IMR-90 (cell line): ENCODE measurements around the gene SPPL2C. TPM values are rescaled to one million over a fixed set of nuclear protein-coding genes. Genes with fewer than 3 reads are reported as not detected.

Experiments used
- ATAC-seq: fragments of 200-7000 bp; cut with Tn5 transposase; 2 replicates; pipeline ENCODE4 v1.9.1; 2020; ENCODE audit warnings: low read depth, mild to moderate bottlenecking, moderate library complexity
- BruUV-seq: library from RNA; stranded (reverse); fragments of 400-500 nt; replicated peaks from 2 replicates; lab custom pipeline; 2021; lab: Mats Ljungman, UMichigan
- CTCF ChIA-PET: fragments of 300-600 bp; formaldehyde crosslinking; extraction: SDS; loops from one replicate; lab custom pipeline; 2021; ENCODE audit warnings: antibody characterized with exemption; lab: Yijun Ruan, JAX
- POLR2A ChIA-PET: fragments of 300-600 bp; sonication (Branson Sonifier 250); formaldehyde crosslinking; loops from one replicate; lab custom pipeline; 2022; ENCODE audit warnings: antibody characterized with exemption; ENCODE audit not compliant: unreplicated experiment; lab: Charles Lee
- DNase-seq: peaks from one replicate; pipeline ENCODE4 v3.0.0; 2013
- H2AFZ ChIP-seq: replicated peaks from 2 replicates; pipeline ENCODE3; 2013; ENCODE audit warnings: low read length, mild to moderate bottlenecking; ENCODE audit not compliant: poor library complexity
- H2AK5ac ChIP-seq: 2 replicates; pipeline ENCODE4 v1.6.1; 2013; ENCODE audit warnings: low read depth, low read length, inconsistent platforms
- H2AK9ac ChIP-seq: replicated peaks from 2 replicates; pipeline ENCODE3; 2013; ENCODE audit warnings: mild to moderate bottlenecking, low read depth, low read length, moderate library complexity; ENCODE audit not compliant: poor library complexity
- H2BK120ac ChIP-seq: 2 replicates; pipeline ENCODE4 v1.6.1; 2013; ENCODE audit warnings: low read depth, low read length, inconsistent platforms
- H2BK15ac ChIP-seq: 3 replicates; pipeline ENCODE4 v1.6.1; 2013; ENCODE audit warnings: low read depth, low read length, inconsistent platforms
- H2BK20ac ChIP-seq: 2 replicates; pipeline ENCODE4 v1.6.1; 2013; ENCODE audit warnings: low read depth, mild to moderate bottlenecking, inconsistent platforms, low read length, moderate library complexity
- H2BK5ac ChIP-seq: 2 replicates; pipeline ENCODE4 v1.6.1; 2013; ENCODE audit warnings: mild to moderate bottlenecking, low read depth, low read length, inconsistent platforms; ENCODE audit not compliant: poor library complexity, severe bottlenecking
- H3K14ac ChIP-seq: replicated peaks from 2 replicates; pipeline ENCODE4 v1.6.1; 2013; ENCODE audit warnings: low read depth, low read length, inconsistent platforms
- H3K18ac ChIP-seq: 2 replicates; pipeline ENCODE4 v1.6.1; 2013; ENCODE audit warnings: low read depth, low read length, control low read depth
- H3K23ac ChIP-seq: 2 replicates; pipeline ENCODE4 v1.6.1; 2013; ENCODE audit warnings: low read depth, low read length, inconsistent platforms
- H3K27ac ChIP-seq: 2 replicates; pipeline ENCODE4 v1.5.1; 2013; ENCODE audit warnings: mild to moderate bottlenecking, control low read depth, low read length; ENCODE audit not compliant: insufficient read depth
- H3K27me3 ChIP-seq: 2 replicates; pipeline ENCODE4 v1.6.1; 2013; ENCODE audit warnings: low read length; ENCODE audit not compliant: control insufficient read depth, insufficient read depth
- H3K36me3 ChIP-seq: 2 replicates; pipeline ENCODE4 v1.6.1; 2013; ENCODE audit warnings: low read length, mixed read lengths; ENCODE audit not compliant: control insufficient read depth, insufficient read depth
- H3K4ac ChIP-seq: 2 replicates; pipeline ENCODE4 v1.6.1; 2013; ENCODE audit warnings: low read depth, low read length, inconsistent platforms
- H3K4me1 ChIP-seq: 2 replicates; pipeline ENCODE4 v1.6.1; 2013; ENCODE audit warnings: low read length, mixed read lengths; ENCODE audit not compliant: control insufficient read depth, insufficient read depth
- H3K4me2 ChIP-seq: 2 replicates; pipeline ENCODE4 v1.6.1; 2013; ENCODE audit warnings: low read depth, mild to moderate bottlenecking, control low read depth, low read length, moderate library complexity
- H3K4me3 ChIP-seq: 2 replicates; pipeline ENCODE4 v1.5.1; 2013; ENCODE audit warnings: low read depth, mild to moderate bottlenecking, control low read depth, low read length, moderate library complexity; ENCODE audit not compliant: insufficient read depth
- H3K56ac ChIP-seq: 2 replicates; pipeline ENCODE4 v1.6.1; 2013; ENCODE audit warnings: low read length, inconsistent platforms; ENCODE audit not compliant: insufficient read depth; ENCODE audit errors: extremely low read depth
- H3K79me1 ChIP-seq, 2 experiments: 2 replicates each; pipeline ENCODE4 v1.6.1; 2013; ENCODE audit warnings: low read length in 2 of 2, inconsistent platforms in 1 of 2, low read depth in 1 of 2
- H3K9ac ChIP-seq: 2 replicates; pipeline ENCODE4 v1.6.1; 2013; ENCODE audit warnings: low read depth, low read length, control low read depth
- H3K9me1 ChIP-seq: 2 replicates; pipeline ENCODE4 v1.6.1; 2013; ENCODE audit warnings: low read length, inconsistent platforms; ENCODE audit not compliant: insufficient read depth
- H3K9me3 ChIP-seq: 2 replicates; pipeline ENCODE4 v1.6.1; 2013; ENCODE audit warnings: low read length; ENCODE audit not compliant: control insufficient read depth, insufficient read depth
- H4K20me1 ChIP-seq: 2 replicates; pipeline ENCODE4 v1.6.1; 2013; ENCODE audit warnings: low read length, inconsistent platforms; ENCODE audit not compliant: insufficient read depth
- H4K5ac ChIP-seq: 2 replicates; pipeline ENCODE4 v1.6.1; 2013; ENCODE audit warnings: mild to moderate bottlenecking, low read depth, low read length, control low read depth
- H4K8ac ChIP-seq, 2 experiments: 2 replicates each; pipeline ENCODE4 v1.6.1; 2013; ENCODE audit warnings: low read depth in 2 of 2, low read length in 2 of 2, control low read depth in 1 of 2, inconsistent platforms in 1 of 2
- H4K91ac ChIP-seq: 2 replicates; pipeline ENCODE4 v1.6.1; 2013; ENCODE audit warnings: low read depth, low read length, inconsistent platforms; ENCODE audit not compliant: insufficient read depth
- MAZ ChIP-seq: IDR thresholded peaks from 2 replicates; pipeline ENCODE4 v1.6.1; 2012; ENCODE audit warnings: low read depth, mild to moderate bottlenecking, low read length, improper control_type of control experiment, moderate library complexity, borderline replicate concordance
- RFX5 ChIP-seq: IDR thresholded peaks from 2 replicates; pipeline ENCODE4 v1.8.0; 2012; ENCODE audit warnings: low read depth, mild to moderate bottlenecking, low read length, moderate library complexity
- SMC3 ChIP-seq: fragments of 150-350 bp; IDR thresholded peaks from 2 replicates; pipeline ENCODE4 v1.6.1; 2016; ENCODE audit warnings: low read depth, mild to moderate bottlenecking, antibody characterized with exemption, low read length, moderate library complexity
- WGBS, 2 experiments: methylation state at CpG; one replicate each; pipeline versions ENCODE4 v1.1.5 to v1.1.7; 2013; ENCODE audit warnings: missing lambda C conversion rate in 2 of 2; ENCODE audit not compliant: insufficient read length in 1 of 2; ENCODE audit errors: extremely low coverage in 2 of 2; 5-methylcytosine and 5-hydroxymethylcytosine counted together
- dilution Hi-C: fragments of 300-500 bp; cut with HindIII; formaldehyde crosslinking; loops from one replicate; pipeline ENCODE4 v1.14.3; 2018; ENCODE audit warnings: low sequenced_read_pairs; ENCODE audit not compliant: unreplicated experiment
- in situ Hi-C: fragments of 300-500 bp; cut with MboI; formaldehyde crosslinking; loops from 3 replicates; pipeline ENCODE4 v1.14.3; 2019; ENCODE audit warnings: low sequenced_read_pairs, inconsistent platforms, mixed read lengths
- intact Hi-C: fragments of 100-400 bp; cut with micrococcal nuclease; formaldehyde crosslinking; loops from 2 replicates; pipeline ENCODE4 v1.10.0; 2022
- polyA plus RNA-seq, 3 experiments: library from polyadenylated mRNA; depleted of rRNA; stranded (reverse); fragments of >200 nt; gene quantifications; 2 replicates each; pipeline ENCODE4 v1.2.3, GENCODE V29; 2012; ENCODE audit warnings: low replicate concordance in 1 of 3
- total RNA-seq: library from RNA; depleted of rRNA; stranded (reverse); fragments of >200 nt; gene quantifications from 2 replicates; pipeline ENCODE4 v1.2.3, GENCODE V29; 2012
- TF ChIP-seq, protein P1 (sequence below): fragments of 150-350 bp; IDR thresholded peaks from 2 replicates; pipeline ENCODE4 v1.6.1; 2017; ENCODE audit warnings: mild to moderate bottlenecking, antibody characterized with exemption, low read length, low read depth

Gene SPPL2C
- total and polyA plus RNA-seq, 2 of the 4 experiments (the other 2 are of a cell fraction), result not detected

DNA sequence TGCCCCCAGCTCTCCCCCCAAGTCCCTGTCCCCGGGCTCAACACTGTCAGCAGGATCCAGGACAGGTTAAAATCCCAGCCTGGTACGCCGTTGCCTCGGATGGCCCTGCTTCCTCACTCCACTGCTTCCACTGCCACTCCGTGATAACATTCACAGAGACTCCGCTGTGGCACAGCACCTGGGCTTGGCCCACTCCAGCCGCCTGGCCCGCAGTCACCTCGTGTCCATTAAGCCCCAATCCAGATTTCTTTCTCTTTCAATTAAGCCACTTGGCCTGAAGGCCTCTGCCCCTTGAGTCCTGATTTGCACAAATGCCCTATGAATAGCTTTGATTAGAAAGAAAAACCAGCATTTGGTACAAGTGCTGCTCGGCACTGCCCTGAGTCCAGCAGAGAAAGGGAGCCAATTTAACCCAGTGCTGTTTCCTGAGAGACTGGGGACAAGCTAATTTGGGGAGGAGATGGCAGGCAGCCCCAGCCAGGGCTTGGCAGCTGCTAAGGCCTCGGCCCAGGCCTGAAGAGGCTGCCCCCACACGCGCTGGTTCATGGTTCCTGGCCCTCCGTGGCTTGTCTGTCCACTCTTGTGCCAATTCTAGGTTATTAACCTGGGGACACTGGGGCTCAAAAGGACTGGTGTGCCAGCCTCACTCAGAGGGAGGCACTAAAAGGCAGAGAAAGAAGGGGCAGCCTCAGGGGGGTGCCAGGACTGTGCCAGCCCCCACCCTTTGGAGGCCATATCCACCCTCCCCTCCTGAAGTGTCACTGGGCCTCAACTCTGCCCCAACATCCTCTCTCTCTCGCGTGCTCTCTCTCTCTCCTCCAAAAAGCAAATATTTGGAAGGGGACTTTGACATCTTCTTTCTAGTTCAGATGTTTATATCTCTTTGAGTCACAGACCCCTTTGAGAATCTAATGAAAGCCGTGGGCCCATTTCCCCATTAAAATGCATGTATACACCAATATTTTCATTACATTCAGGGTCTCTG lies 29.8 kb upstream of the SPPL2C start:
- no peak overlapping the region for H3K23ac ChIP-seq
- no peak overlapping the region for H4K8ac ChIP-seq
- H2AK9ac ChIP-seq, result no peak overlapping the region
- POLR2A ChIA-PET, result no interaction called here
- no peak overlapping the region for H2BK5ac ChIP-seq
- no peaks in the 10 kb centered on the region for H3K9me3 ChIP-seq
- H3K79me1 ChIP-seq, result no peaks in the 10 kb centered on the region
- WGBS, 2 experiments, result 55% methylated on average over 7 of the region's 17 CpGs; no CpG with 5 or more reads in 1 of the 2 experiments
- H3K18ac ChIP-seq, result no peak overlapping the region
- no peak overlapping the region for H2BK15ac ChIP-seq
- in situ Hi-C loops, result no loop called here
- BruUV-seq, result no TSS peak
- peaks cover 16% of the 10 kb centered on the region for H3K27me3 ChIP-seq
- no peak overlapping the region for H4K5ac ChIP-seq
- dilution Hi-C loops, result no loop called here
- intact Hi-C loops, result no loop called here
- no peak overlapping the region for H2BK20ac ChIP-seq
- no peaks in the 10 kb centered on the region for H3K36me3 ChIP-seq
- H2BK120ac ChIP-seq, result no peak overlapping the region
- CTCF ChIA-PET, result no interaction called here
- no peaks in the 10 kb centered on the region for H3K4me1 ChIP-seq
- no peak overlapping the region for H2AK5ac ChIP-seq
- no peak overlapping the region for H3K4me3 ChIP-seq
- no peak overlapping the region for H4K91ac ChIP-seq
- H3K27ac ChIP-seq, result no peak overlapping the region
- no peaks in the 10 kb centered on the region for H4K20me1 ChIP-seq
- no peak overlapping the region for H3K56ac ChIP-seq
- ATAC-seq (no peak), DNase-seq (no peak)
- H3K9me1 ChIP-seq, result no peaks in the 10 kb centered on the region
- H3K14ac ChIP-seq, result no peak overlapping the region
- no peak overlapping the region for H3K4ac ChIP-seq
- no peak overlapping the region for H3K4me2 ChIP-seq
- TF ChIP-seq, protein P1, sequence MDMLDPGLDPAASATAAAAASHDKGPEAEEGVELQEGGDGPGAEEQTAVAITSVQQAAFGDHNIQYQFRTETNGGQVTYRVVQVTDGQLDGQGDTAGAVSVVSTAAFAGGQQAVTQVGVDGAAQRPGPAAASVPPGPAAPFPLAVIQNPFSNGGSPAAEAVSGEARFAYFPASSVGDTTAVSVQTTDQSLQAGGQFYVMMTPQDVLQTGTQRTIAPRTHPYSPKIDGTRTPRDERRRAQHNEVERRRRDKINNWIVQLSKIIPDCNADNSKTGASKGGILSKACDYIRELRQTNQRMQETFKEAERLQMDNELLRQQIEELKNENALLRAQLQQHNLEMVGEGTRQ, result no peak
- TF ChIP-seq RFX5 (no peak), MAZ (no peak), SMC3 (no peak)
- no peak overlapping the region for H3K9ac ChIP-seq
- H2AFZ ChIP-seq, result no peak overlapping the region
